Astrocyte (in vitro differentiated cells and primary cell): ENCODE results near the gene ARMC9. TPM values are rescaled to one million over a fixed set of nuclear protein-coding genes. Genes with fewer than 3 reads are reported as not detected.
"Not testable (repeated sequence)": the region's sequence is repeated elsewhere in the genome, so short reads cannot be mapped to it uniquely, and the experiment has no call there.

Source experiments
- DNase-seq: peaks from one replicate; pipeline ENCODE4 v3.0.0-alpha.2; 2010; ENCODE audit warnings: low read depth
- FAIRE-seq: peaks from 2 replicates; lab custom pipeline; 2011; peaks lifted over from hg19 to GRCh38; lab: Jason Lieb, UNC
- H2AFZ ChIP-seq: 2 replicates; pipeline ENCODE4 v1.6.0; 2012; ENCODE audit warnings: low read depth, low read length, inconsistent platforms
- H3K27ac ChIP-seq: 2 replicates; pipeline ENCODE4 v1.5.1; 2011; ENCODE audit warnings: low read depth, low read length, inconsistent platforms
- H3K27me3 ChIP-seq: 2 replicates; pipeline ENCODE4 v1.6.0; 2011; ENCODE audit warnings: low read length, inconsistent platforms; ENCODE audit not compliant: insufficient read depth
- H3K36me3 ChIP-seq: 2 replicates; pipeline ENCODE4 v1.5.1; 2011; ENCODE audit warnings: low read length, inconsistent platforms; ENCODE audit not compliant: insufficient read depth
- H3K4me1 ChIP-seq: 2 replicates; pipeline ENCODE4 v1.5.1; 2011; ENCODE audit warnings: low read length, inconsistent platforms; ENCODE audit not compliant: insufficient read depth
- H3K4me2 ChIP-seq: 2 replicates; pipeline ENCODE4 v1.6.0; 2012; ENCODE audit warnings: low read length, inconsistent platforms
- H3K4me3 ChIP-seq: 2 replicates; pipeline ENCODE4 v1.5.1; 2011; ENCODE audit warnings: low read depth, mild to moderate bottlenecking, low read length, inconsistent platforms; ENCODE audit not compliant: insufficient read depth
- H3K79me2 ChIP-seq: 2 replicates; pipeline ENCODE4 v1.6.0; 2012; ENCODE audit warnings: mild to moderate bottlenecking, low read length, inconsistent platforms; ENCODE audit not compliant: insufficient read depth
- H3K9ac ChIP-seq: 2 replicates; pipeline ENCODE4 v1.6.0; 2012; ENCODE audit warnings: mild to moderate bottlenecking, low read length, inconsistent platforms
- H3K9me3 ChIP-seq: 2 replicates; pipeline ENCODE4 v1.5.1; 2012; ENCODE audit warnings: low read depth, mild to moderate bottlenecking, low read length, inconsistent platforms; ENCODE audit not compliant: insufficient read depth
- H4K20me1 ChIP-seq: 2 replicates; pipeline ENCODE4 v1.6.0; 2012; ENCODE audit warnings: low read length, inconsistent platforms; ENCODE audit not compliant: insufficient read depth
- H3K27ac Mint-ChIP-seq: one replicate; pipeline ENCODE4 v1.8.0; 2021; ENCODE audit warnings: mild to moderate bottlenecking, mixed read lengths; ENCODE audit not compliant: unreplicated experiment
- H3K27me3 Mint-ChIP-seq: one replicate; pipeline ENCODE4 v1.8.0; 2021; ENCODE audit warnings: low read depth, mixed read lengths; ENCODE audit not compliant: unreplicated experiment
- H3K36me3 Mint-ChIP-seq: one replicate; pipeline ENCODE4 v1.8.0; 2021; ENCODE audit warnings: low read depth, mixed read lengths; ENCODE audit not compliant: unreplicated experiment
- H3K4me1 Mint-ChIP-seq: one replicate; pipeline ENCODE4 v1.8.0; 2021; ENCODE audit warnings: low read depth, mixed read lengths; ENCODE audit not compliant: unreplicated experiment
- H3K4me3 Mint-ChIP-seq: one replicate; pipeline ENCODE4 v1.8.0; 2021; ENCODE audit warnings: mild to moderate bottlenecking, moderate library complexity, mixed read lengths; ENCODE audit not compliant: unreplicated experiment
- H3K9me3 Mint-ChIP-seq: one replicate; pipeline ENCODE4 v1.8.0; 2021; ENCODE audit warnings: mild to moderate bottlenecking, mixed read lengths; ENCODE audit not compliant: unreplicated experiment
- EZH2 ChIP-seq: IDR thresholded peaks from 2 replicates; pipeline ENCODE4 v1.6.1; 2012; ENCODE audit warnings: mild to moderate bottlenecking, low read length, inconsistent platforms; ENCODE audit not compliant: insufficient read depth
- total RNA-seq: library from RNA; stranded (reverse); gene quantifications from 2 replicates; pipeline ENCODE4 v1.2.1, GENCODE V29; 2021
- TF ChIP-seq, protein P1 (sequence below): IDR thresholded peaks from 2 replicates; pipeline ENCODE4 v1.5.1; 2011; ENCODE audit warnings: low read depth, mild to moderate bottlenecking, inconsistent platforms, low read length, moderate library complexity; ENCODE audit not compliant: insufficient read depth

Gene ARMC9
- total RNA-seq, 1 donor from 2014 or later: 52.4 TPM

DNA sequence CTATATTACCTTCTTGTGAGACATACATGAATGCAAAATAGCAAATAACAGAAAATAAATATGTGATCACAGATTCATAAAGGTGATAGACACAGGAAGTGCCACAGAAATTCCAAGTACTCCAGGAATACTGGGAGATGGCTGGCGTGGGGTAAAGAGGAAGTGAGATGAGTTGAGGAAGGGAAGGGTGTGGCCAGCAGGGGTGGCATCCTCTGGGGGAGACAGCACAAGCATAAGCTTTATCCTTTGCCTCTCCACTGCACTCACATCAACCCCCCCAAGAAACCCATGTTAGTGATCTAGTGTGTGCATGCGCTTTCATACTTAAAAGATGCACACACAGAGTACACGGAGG lies 102.3 kb downstream of the ARMC9 start:
- H3K4me3 Mint-ChIP-seq: no peak overlapping the region
- peak overlapping the region; percentile 10 for H3K4me2 ChIP-seq
- no peak for FAIRE-seq

DNA sequence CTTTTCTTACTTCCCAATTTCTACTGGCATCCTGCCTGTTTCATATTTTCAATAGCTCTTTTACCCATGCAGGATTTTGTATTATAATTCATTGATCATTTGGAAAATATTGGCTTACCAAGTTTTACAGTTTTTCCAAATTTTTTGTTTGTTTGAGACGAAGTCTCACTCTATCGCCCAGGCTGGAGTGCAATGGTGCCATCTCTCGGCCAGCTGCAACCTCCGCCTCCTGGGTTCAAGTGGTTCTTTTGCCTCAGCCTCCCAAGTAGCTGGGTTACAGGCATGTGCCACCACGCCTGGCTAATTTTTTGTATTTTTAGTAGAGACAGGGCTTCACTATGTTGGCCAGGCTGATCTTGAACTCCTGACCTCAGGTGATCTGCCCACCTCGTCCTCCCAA lies 105.8 kb downstream of the ARMC9 start:
- not testable (repeated sequence) for H4K20me1 ChIP-seq, H3K4me2 ChIP-seq, H2AFZ ChIP-seq, H3K9ac ChIP-seq, H3K36me3 ChIP-seq, H3K27ac Mint-ChIP-seq, FAIRE-seq, H3K4me1 Mint-ChIP-seq, H3K4me3 Mint-ChIP-seq, H3K9me3 ChIP-seq, H3K9me3 Mint-ChIP-seq, H3K79me2 ChIP-seq, H3K27me3 Mint-ChIP-seq, DNase-seq, H3K27me3 ChIP-seq, H3K27ac ChIP-seq, H3K4me3 ChIP-seq
- H3K4me1 ChIP-seq: peaks cover 20% of the 10 kb centered on the region
- H3K36me3 Mint-ChIP-seq: peaks cover 24% of the 10 kb centered on the region

More for the DNA sequence above, 102.3 kb downstream of the ARMC9 start:
- TF ChIP-seq, protein P1, sequence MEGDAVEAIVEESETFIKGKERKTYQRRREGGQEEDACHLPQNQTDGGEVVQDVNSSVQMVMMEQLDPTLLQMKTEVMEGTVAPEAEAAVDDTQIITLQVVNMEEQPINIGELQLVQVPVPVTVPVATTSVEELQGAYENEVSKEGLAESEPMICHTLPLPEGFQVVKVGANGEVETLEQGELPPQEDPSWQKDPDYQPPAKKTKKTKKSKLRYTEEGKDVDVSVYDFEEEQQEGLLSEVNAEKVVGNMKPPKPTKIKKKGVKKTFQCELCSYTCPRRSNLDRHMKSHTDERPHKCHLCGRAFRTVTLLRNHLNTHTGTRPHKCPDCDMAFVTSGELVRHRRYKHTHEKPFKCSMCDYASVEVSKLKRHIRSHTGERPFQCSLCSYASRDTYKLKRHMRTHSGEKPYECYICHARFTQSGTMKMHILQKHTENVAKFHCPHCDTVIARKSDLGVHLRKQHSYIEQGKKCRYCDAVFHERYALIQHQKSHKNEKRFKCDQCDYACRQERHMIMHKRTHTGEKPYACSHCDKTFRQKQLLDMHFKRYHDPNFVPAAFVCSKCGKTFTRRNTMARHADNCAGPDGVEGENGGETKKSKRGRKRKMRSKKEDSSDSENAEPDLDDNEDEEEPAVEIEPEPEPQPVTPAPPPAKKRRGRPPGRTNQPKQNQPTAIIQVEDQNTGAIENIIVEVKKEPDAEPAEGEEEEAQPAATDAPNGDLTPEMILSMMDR: no peak
- TF ChIP-seq EZH2: no peak
- Mint-ChIP-seq H3K4me1 (peaks cover 16% of the 10 kb centered on the region), H3K9me3 (no peaks in the 10 kb centered on the region), H3K27me3 (no peaks in the 10 kb centered on the region), H3K27ac (no peak overlapping the region), H3K36me3 (peaks cover 9% of the 10 kb centered on the region)
- H3K79me2 ChIP-seq: no peaks in the 10 kb centered on the region
- no peak overlapping the region for H2AFZ ChIP-seq
- H3K4me1 ChIP-seq: peaks cover 24% of the 10 kb centered on the region
- H3K9me3 ChIP-seq: no peaks in the 10 kb centered on the region
- H3K9ac ChIP-seq: no peak overlapping the region
- no peak for DNase-seq
- no peak overlapping the region for H3K27ac ChIP-seq
- no peaks in the 10 kb centered on the region for H4K20me1 ChIP-seq
- H3K36me3 ChIP-seq: peaks cover 3% of the 10 kb centered on the region
- H3K27me3 ChIP-seq: no peaks in the 10 kb centered on the region
- H3K4me3 ChIP-seq: no peak overlapping the region

DNA sequence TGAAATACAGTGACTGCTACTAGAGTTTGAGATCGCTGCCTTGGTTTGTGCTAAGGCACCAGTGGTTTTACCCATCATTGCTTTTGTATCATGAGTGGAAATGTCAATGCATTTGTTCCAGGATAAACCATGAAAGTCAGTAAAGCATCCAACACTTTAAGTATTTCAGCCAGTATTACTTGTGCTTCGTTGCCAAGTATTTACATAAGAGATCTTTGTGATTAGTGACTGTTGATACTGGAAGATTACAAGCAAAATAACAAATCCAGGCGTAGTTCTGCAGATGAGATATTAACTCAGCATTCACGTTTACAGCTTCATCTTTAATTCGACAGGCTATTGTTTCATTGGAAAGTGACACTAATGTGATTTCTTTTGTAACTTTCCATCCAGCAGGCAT lies 106.8 kb downstream of the ARMC9 start:
- Mint-ChIP-seq H3K27ac (no peak overlapping the region), H3K36me3 (peaks cover 24% of the 10 kb centered on the region), H3K4me3 (no peak overlapping the region), H3K4me1 (peaks cover 6% of the 10 kb centered on the region), H3K27me3 (no peaks in the 10 kb centered on the region), H3K9me3 (no peaks in the 10 kb centered on the region)
- no peak overlapping the region for H2AFZ ChIP-seq
- no peaks in the 10 kb centered on the region for H4K20me1 ChIP-seq
- H3K36me3 ChIP-seq: peaks cover 3% of the 10 kb centered on the region
- no peak for DNase-seq
- FAIRE-seq: peak; percentile 67
- H3K27ac ChIP-seq: no peak overlapping the region
- no peaks in the 10 kb centered on the region for H3K79me2 ChIP-seq
- TF ChIP-seq, protein P1: no peak
- no peak for TF ChIP-seq EZH2
- H3K9ac ChIP-seq: no peak overlapping the region
- H3K4me3 ChIP-seq: no peak overlapping the region
- H3K4me2 ChIP-seq: no peak overlapping the region
- H3K9me3 ChIP-seq: no peaks in the 10 kb centered on the region
- peaks cover 12% of the 10 kb centered on the region for H3K4me1 ChIP-seq
- no peaks in the 10 kb centered on the region for H3K27me3 ChIP-seq
